Hepatocyte (in vitro differentiated cells): ENCODE data around the gene DYNC2LI1.

Experiments used
- CTCF ChIP-seq: fragments of 200-600 bp; sonication (generic); IDR thresholded peaks from 2 replicates; pipeline ENCODE4 v1.5.1; 2016; ENCODE audit warnings: antibody characterized with exemption, mild to moderate bottlenecking; ENCODE audit not compliant: poor library complexity
- EZH2 ChIP-seq: fragments of 200-600 bp; sonication (generic); IDR thresholded peaks from 2 replicates; pipeline ENCODE4 v1.6.1; 2016; ENCODE audit warnings: antibody characterized with exemption, mild to moderate bottlenecking, borderline replicate concordance

GRCh38 chr2:43737855-43738254 lies 36.0 kb upstream of the DYNC2LI1 start:
- no peak for TF ChIP-seq CTCF
- no peak for TF ChIP-seq EZH2
